Endodermal cell (in vitro differentiated cells): ENCODE measurements around the gene PTPRH. TPM values are rescaled to one million over a fixed set of nuclear protein-coding genes. Genes with fewer than 3 reads are reported as not detected.
A peak's percentile ranks its signal among the peaks of the same experiment; 100 is the strongest.

Source experiments
- DNase-seq: peaks from one replicate; pipeline ENCODE4 v3.0.0-alpha.2; 2017
- H3K27ac ChIP-seq: 2 replicates; pipeline ENCODE4 v1.5.1; 2013; ENCODE audit warnings: mild to moderate bottlenecking, low read depth, low read length, moderate library complexity
- H3K27me3 ChIP-seq: 2 replicates; pipeline ENCODE4 v1.6.1; 2013; ENCODE audit warnings: mild to moderate bottlenecking, low read length, moderate library complexity; ENCODE audit not compliant: insufficient read depth, control insufficient read depth, poor library complexity, severe bottlenecking
- H3K36me3 ChIP-seq: 2 replicates; pipeline ENCODE4 v1.7.0; 2013; ENCODE audit warnings: mild to moderate bottlenecking, low read length, moderate library complexity; ENCODE audit not compliant: control insufficient read depth, insufficient read depth
- H3K4me1 ChIP-seq: one replicate; pipeline ENCODE4 v1.7.0; 2013; ENCODE audit warnings: low read length; ENCODE audit not compliant: control insufficient read depth, insufficient read depth
- H3K4me3 ChIP-seq: 2 replicates; pipeline ENCODE4 v1.5.1; 2013; ENCODE audit warnings: mild to moderate bottlenecking, low read length, moderate library complexity
- H3K9ac ChIP-seq: 2 replicates; pipeline ENCODE4 v1.6.1; 2013; ENCODE audit warnings: mild to moderate bottlenecking, low read length, moderate library complexity; ENCODE audit not compliant: poor library complexity, severe bottlenecking; ENCODE audit errors: extremely low read depth
- H3K9me3 ChIP-seq: 2 replicates; pipeline ENCODE4 v1.6.1; 2013; ENCODE audit warnings: mild to moderate bottlenecking, low read length, moderate library complexity; ENCODE audit not compliant: control insufficient read depth
- H3K27ac Mint-ChIP-seq: 2 replicates; pipeline ENCODE4 v1.8.0; 2020; ENCODE audit warnings: mixed read lengths
- H3K27me3 Mint-ChIP-seq: 2 replicates; pipeline ENCODE4 v1.8.0; 2021; ENCODE audit warnings: mild to moderate bottlenecking, mixed read lengths; ENCODE audit not compliant: insufficient read depth
- H3K36me3 Mint-ChIP-seq: 2 replicates; pipeline ENCODE4 v1.8.0; 2020; ENCODE audit warnings: low read depth, mixed read lengths
- H3K4me1 Mint-ChIP-seq: 2 replicates; pipeline ENCODE4 v1.8.0; 2020; ENCODE audit warnings: mixed read lengths
- H3K4me3 Mint-ChIP-seq: 2 replicates; pipeline ENCODE4 v1.8.0; 2020; ENCODE audit warnings: mild to moderate bottlenecking, moderate library complexity, mixed read lengths
- H3K9me3 Mint-ChIP-seq: 2 replicates; pipeline ENCODE4 v1.8.0; 2020; ENCODE audit warnings: mild to moderate bottlenecking, mixed read lengths
- WGBS, 2 experiments: methylation state at CpG; one replicate each; pipeline versions ENCODE4 v1.1.5 to v1.1.7; 2013; ENCODE audit warnings: missing lambda C conversion rate in 2 of 2, mixed read lengths in 1 of 2; ENCODE audit not compliant: insufficient coverage in 1 of 2, insufficient read length in 1 of 2; 5-methylcytosine and 5-hydroxymethylcytosine counted together
- total RNA-seq, 2 donors: library from RNA; stranded (reverse); fragmentation: NEBNext Ultra II Directional in 1 of 2; extraction: Animal tissue kit (Norgen Biotek cat#: 25700) in 1 of 2; gene quantifications; 2 replicates in 1 of 2; 3 replicates in 1 of 2; pipeline ENCODE4 v1.2.1, GENCODE V29; 2021
- TF ChIP-seq, protein P1 (sequence below): fragments of 200-600 bp; sonication (generic); conservative IDR thresholded peaks from 2 replicates; pipeline ENCODE4 v1.5.0; 2021; ENCODE audit warnings: antibody characterized with exemption, mild to moderate bottlenecking

The PTPRH gene
- total RNA-seq, 2 donors from 2014 or later, result not detected

DNA sequence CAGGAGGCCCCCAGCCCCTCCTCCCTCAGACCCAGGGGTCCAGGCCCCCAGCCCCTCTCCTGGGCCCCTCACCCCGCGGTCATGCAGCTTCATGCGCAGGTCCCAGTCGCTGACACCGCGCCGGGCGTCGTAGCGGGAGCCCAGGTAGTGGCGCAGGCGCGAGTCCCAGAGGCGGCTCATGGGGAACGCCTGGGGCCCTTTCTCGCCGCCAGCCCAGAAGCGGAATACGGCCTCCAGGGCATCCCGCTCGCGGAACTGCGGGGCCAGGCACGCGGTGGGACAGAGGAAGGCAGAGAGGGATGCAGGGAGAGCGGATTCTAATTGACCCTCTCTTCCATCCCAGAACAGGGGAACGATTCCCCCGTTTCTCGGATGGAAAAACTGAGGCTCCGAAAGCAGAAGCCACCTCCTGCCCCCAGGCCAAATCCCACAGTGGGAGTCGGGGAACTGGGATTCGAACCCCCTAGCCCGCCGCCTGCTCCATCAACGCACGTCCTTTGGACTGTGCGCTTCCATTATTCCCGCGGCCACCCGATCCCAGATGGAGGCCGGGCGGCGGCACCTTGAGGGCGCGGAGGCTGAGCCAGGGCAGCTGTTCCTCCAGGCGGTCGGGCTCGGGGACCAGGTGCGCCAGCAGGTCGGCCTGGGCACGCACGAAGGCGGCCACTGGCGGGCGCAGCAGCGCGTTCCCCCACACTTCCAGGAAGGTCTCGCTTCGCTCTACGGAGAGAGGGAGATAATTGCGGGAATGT is 47.6 kb downstream of the PTPRH start:
- 91 to 95% methylated on average over 48 to 51 of the region's 61 CpGs for WGBS, 2 experiments
- H3K9me3 Mint-ChIP-seq, result peaks cover 2% of the 10 kb centered on the region
- H3K36me3 ChIP-seq, result no peaks in the 10 kb centered on the region
- DNase-seq, result peak; percentile 65
- H3K27ac Mint-ChIP-seq, result no peak overlapping the region
- peaks cover 78% of the 10 kb centered on the region for H3K27me3 Mint-ChIP-seq
- TF ChIP-seq, protein P1, sequence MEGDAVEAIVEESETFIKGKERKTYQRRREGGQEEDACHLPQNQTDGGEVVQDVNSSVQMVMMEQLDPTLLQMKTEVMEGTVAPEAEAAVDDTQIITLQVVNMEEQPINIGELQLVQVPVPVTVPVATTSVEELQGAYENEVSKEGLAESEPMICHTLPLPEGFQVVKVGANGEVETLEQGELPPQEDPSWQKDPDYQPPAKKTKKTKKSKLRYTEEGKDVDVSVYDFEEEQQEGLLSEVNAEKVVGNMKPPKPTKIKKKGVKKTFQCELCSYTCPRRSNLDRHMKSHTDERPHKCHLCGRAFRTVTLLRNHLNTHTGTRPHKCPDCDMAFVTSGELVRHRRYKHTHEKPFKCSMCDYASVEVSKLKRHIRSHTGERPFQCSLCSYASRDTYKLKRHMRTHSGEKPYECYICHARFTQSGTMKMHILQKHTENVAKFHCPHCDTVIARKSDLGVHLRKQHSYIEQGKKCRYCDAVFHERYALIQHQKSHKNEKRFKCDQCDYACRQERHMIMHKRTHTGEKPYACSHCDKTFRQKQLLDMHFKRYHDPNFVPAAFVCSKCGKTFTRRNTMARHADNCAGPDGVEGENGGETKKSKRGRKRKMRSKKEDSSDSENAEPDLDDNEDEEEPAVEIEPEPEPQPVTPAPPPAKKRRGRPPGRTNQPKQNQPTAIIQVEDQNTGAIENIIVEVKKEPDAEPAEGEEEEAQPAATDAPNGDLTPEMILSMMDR, result no peak
- H3K9ac ChIP-seq, result no peak overlapping the region
- H3K4me1 ChIP-seq, result no peaks in the 10 kb centered on the region
- H3K9me3 ChIP-seq, result no peaks in the 10 kb centered on the region
- peaks cover 8% of the 10 kb centered on the region for H3K4me1 Mint-ChIP-seq
- no peaks in the 10 kb centered on the region for H3K36me3 Mint-ChIP-seq
- H3K4me3 Mint-ChIP-seq, result no peak overlapping the region
- H3K27me3 ChIP-seq, result no peaks in the 10 kb centered on the region
- no peak overlapping the region for H3K4me3 ChIP-seq
- no peak overlapping the region for H3K27ac ChIP-seq

DNA sequence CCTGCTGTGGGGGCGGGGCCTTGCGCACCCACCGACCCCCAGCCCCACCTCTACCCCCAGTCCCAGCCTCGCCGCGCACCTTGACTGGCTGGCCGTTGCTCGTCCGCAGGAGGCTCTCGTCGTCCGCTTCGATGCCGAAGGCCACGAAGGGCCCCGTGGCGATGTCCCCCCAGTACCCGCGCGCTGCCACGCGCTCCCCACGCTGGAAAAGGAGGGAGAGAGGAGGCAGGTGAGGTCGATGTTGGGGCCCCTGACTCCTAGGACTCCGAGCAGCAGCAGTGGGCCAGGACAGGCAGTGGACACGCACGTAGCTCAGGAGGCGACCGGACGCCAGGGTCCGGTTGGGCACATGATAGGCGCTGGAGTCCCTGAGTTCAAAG is 48.3 kb downstream of the PTPRH start:
- no peaks in the 10 kb centered on the region for H3K9me3 ChIP-seq
- H3K36me3 Mint-ChIP-seq, result no peaks in the 10 kb centered on the region
- H3K4me3 ChIP-seq, result no peak overlapping the region
- no peak for DNase-seq
- H3K27ac ChIP-seq, result no peak overlapping the region
- no peaks in the 10 kb centered on the region for H3K36me3 ChIP-seq
- H3K27ac Mint-ChIP-seq, result no peak overlapping the region
- no peaks in the 10 kb centered on the region for H3K27me3 ChIP-seq
- H3K9me3 Mint-ChIP-seq, result peaks cover 2% of the 10 kb centered on the region
- H3K4me3 Mint-ChIP-seq, result no peak overlapping the region
- H3K4me1 Mint-ChIP-seq, result peaks cover 6% of the 10 kb centered on the region
- TF ChIP-seq, protein P1, result no peak
- peaks cover 86% of the 10 kb centered on the region for H3K27me3 Mint-ChIP-seq
- H3K9ac ChIP-seq, result no peak overlapping the region
- H3K4me1 ChIP-seq, result no peaks in the 10 kb centered on the region
- WGBS, 2 experiments, result 50 to 73% methylated on average over 15 to 32 of the region's 32 CpGs

DNA sequence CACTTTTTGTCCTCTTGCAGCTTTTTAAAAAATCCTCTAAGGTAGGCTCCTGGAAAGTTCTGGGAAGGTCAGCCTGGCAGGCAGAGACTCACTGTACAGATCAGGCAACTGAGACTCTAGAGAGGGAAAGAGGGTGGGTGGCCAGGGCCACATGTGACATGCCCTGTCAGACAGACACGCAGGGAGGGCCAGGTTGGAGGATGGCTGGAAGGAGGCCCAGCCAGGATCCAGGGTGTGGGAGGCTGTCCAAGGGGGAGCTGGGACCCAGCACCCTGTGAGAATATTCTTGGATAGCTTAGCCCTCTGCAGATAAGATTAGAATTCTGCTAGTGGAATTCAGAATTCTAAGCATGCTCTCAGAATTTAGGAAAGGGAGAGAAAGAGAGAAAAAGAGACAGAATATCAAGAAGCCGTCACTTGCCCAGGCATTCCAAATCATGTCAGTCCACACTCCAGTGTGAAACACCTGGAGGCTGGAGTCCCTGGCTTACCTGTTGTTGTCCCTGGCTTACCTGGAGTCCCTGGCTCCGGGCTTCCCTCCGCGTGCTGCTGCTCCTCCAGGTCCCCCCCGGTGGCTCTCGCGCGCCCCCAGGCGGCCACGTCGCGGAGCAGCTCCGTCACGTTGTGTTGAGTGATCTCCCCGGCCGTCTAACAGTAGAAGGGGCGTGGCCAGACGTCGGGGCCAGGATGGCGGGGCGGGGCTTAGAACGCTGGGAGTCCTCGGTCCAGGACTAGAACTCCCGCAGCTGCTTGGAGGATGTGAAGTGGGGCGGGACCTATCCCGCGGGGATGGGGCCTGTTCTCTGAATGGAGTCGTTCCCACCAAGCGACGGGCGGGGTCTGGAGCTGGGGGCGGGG is 48.9 kb downstream of the PTPRH start:
- TF ChIP-seq, protein P1, result peak; percentile 99
- H3K4me1 Mint-ChIP-seq, result peaks cover 6% of the 10 kb centered on the region
- no peaks in the 10 kb centered on the region for H3K36me3 ChIP-seq
- H3K27ac Mint-ChIP-seq, result no peak overlapping the region
- H3K27me3 Mint-ChIP-seq, result peaks cover 83% of the 10 kb centered on the region
- H3K9me3 Mint-ChIP-seq, result peaks cover 2% of the 10 kb centered on the region
- H3K36me3 Mint-ChIP-seq, result no peaks in the 10 kb centered on the region
- 4% methylated on average over 14 to 33 of the region's 33 CpGs for WGBS, 2 experiments
- H3K27ac ChIP-seq, result no peak overlapping the region
- peak; percentile 99 for DNase-seq
- no peaks in the 10 kb centered on the region for H3K9me3 ChIP-seq
- no peak overlapping the region for H3K9ac ChIP-seq
- H3K27me3 ChIP-seq, result no peaks in the 10 kb centered on the region
- H3K4me3 Mint-ChIP-seq, result no peak overlapping the region
- no peak overlapping the region for H3K4me3 ChIP-seq
- H3K4me1 ChIP-seq, result no peaks in the 10 kb centered on the region
